Measurements from ENCODE around the gene PRORP.

DNA sequence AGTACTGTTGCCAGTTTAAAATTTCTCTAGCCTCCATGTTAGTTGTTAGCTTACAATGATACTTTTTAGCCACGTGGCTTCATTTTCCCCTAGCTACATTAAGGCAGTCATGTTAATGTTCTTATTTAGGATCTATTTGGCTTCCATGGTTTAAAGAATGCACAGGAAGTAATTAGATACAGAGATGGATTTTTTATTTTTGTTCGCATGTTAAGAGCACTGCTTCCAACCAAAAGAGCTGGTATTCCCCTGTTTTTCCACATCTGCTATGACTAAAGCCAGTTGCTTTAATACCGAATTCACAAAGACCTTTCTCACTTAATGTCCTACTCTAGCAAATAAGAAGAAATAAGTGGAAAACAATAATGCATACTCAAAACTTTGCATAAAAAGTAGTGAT is 45.1 kb downstream of the PRORP start:
- TF ChIP-seq SP1 (CRISPR knock-in tag; conservative IDR thresholded peaks at IDR 0.05): no peak
- TF ChIP-seq CTCF (IDR thresholded peaks at IDR 0.05): no peak
- TF ChIP-seq HMGXB4 (CRISPR knock-in tag; IDR thresholded peaks at IDR 0.05): no peak
- no peak for TF ChIP-seq MXD4 (CRISPR knock-in tag; IDR thresholded peaks at IDR 0.05; ENCODE audit: borderline replicate concordance)
- no peak for TF ChIP-seq OVOL2 (CRISPR knock-in tag; IDR thresholded peaks at IDR 0.05; ENCODE audit: borderline replicate concordance)
- TF ChIP-seq E2F1 (CRISPR knock-in tag; IDR thresholded peaks at IDR 0.05): no peak
- TF ChIP-seq ATF3 (CRISPR knock-in tag; conservative IDR thresholded peaks at IDR 0.05): no peak
- no peak for TF ChIP-seq ZNF121 (CRISPR knock-in tag; IDR thresholded peaks at IDR 0.05)

Measured in WTC11 (cell line).